Mucosa of rectum (tissue), 2 donors: ENCODE measurements around the gene PDYN.

ENCODE experiments used
- H3K27ac ChIP-seq, 2 donors: one replicate each; pipeline ENCODE4 v1.7.0; 2013; ENCODE audit warnings: inconsistent platforms in 2 of 2, low read depth in 2 of 2, low read length in 2 of 2
- H3K27me3 ChIP-seq, 2 donors: one replicate each; pipeline ENCODE4 v1.7.0; 2013; ENCODE audit warnings: low read length in 2 of 2; ENCODE audit not compliant: control insufficient read depth in 2 of 2, insufficient read depth in 2 of 2
- H3K36me3 ChIP-seq, 2 donors: one replicate each; pipeline ENCODE4 v1.7.0; 2013; ENCODE audit warnings: low read length in 2 of 2; ENCODE audit not compliant: control insufficient read depth in 2 of 2, insufficient read depth in 2 of 2
- H3K4me1 ChIP-seq, 2 donors: one replicate each; pipeline ENCODE4 v1.7.0; 2013; ENCODE audit warnings: low read length in 2 of 2, mild to moderate bottlenecking in 1 of 2; ENCODE audit not compliant: control insufficient read depth in 2 of 2, insufficient read depth in 2 of 2
- H3K4me3 ChIP-seq, 2 donors: one replicate each; pipeline ENCODE4 v1.7.0; 2013; ENCODE audit warnings: low read length in 2 of 2
- H3K9ac ChIP-seq, 2 donors: one replicate each; pipeline ENCODE4 v1.7.0; 2013; ENCODE audit warnings: low read length in 2 of 2, low read depth in 1 of 2, mild to moderate bottlenecking in 1 of 2
- H3K9me3 ChIP-seq, 2 donors: one replicate each; pipeline ENCODE4 v1.7.0; 2013; ENCODE audit warnings: low read length in 2 of 2; ENCODE audit not compliant: control insufficient read depth in 2 of 2
- donor health status: healthy.
- donor health status: Normal muscosa, but diverticular disease.

Gene PDYN

DNA sequence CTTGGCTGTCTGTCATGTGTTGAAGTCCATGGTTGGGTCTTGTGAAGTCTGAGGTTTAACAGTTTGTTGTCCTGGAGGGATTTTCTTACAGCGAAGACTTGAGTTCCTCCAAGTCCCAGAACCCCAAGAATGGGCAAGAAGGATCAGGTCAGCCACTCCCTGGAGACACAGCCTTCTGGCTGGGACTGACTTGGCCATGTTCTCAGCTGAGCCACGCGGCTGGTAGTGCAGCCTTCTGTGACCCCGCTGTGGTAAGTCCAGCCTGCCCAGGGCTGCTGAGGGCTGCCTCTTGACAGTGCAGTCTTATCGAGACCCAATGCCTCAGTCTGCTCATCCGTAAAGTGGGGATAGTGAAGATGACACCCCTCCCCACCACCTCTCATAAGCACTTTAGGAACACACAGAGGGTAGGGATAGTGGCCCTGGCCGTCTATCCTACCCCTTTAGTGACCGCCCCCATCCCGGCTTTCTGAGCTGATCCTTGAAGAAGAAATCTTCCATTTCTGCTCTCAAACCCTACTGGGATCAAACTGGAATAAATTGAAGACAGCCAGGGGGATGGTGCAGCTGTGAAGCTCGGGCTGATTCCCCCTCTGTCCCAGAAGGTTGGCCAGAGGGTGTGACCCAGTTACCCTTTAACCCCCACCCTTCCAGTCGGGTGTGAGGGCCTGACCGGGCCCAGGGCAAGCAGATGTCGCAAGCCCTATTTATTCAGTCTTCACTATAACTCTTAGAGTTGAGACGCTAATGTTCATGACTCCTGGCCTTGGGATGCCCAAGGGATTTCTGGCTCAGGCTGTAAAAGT, 55.2 kb downstream of the PDYN start:
- no peaks in the 10 kb centered on the region for H3K27me3 ChIP-seq
- no peak overlapping the region for H3K27ac ChIP-seq
- no peak overlapping the region for H3K9ac ChIP-seq
- H3K9me3 ChIP-seq = no peaks in the 10 kb centered on the region
- H3K4me1 ChIP-seq = peaks cover 0 to 8% of the 10 kb centered on the region in 2 donors
- no peaks in the 10 kb centered on the region for H3K36me3 ChIP-seq
- H3K4me3 ChIP-seq = no peak overlapping the region

DNA sequence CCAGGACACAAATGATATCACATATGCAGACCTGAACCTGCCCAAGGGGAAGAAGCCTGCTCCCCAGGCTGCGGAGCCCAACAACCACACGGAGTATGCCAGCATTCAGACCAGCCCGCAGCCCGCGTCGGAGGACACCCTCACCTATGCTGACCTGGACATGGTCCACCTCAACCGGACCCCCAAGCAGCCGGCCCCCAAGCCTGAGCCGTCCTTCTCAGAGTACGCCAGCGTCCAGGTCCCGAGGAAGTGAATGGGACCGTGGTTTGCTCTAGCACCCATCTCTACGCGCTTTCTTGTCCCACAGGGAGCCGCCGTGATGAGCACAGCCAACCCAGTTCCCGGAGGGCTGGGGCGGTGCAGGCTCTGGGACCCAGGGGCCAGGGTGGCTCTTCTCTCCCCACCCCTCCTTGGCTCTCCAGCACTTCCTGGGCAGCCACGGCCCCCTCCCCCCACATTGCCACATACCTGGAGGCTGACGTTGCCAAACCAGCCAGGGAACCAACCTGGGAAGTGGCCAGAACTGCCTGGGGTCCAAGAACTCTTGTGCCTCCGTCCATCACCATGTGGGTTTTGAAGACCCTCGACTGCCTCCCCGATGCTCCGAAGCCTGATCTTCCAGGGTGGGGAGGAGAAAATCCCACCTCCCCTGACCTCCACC, 56.4 kb downstream of the PDYN start:
- Histone ChIP-seq H3K36me3 (no peaks in the 10 kb centered on the region), H3K4me3 (no peak overlapping the region), H3K4me1 (peaks cover 0 to 8% of the 10 kb centered on the region in 2 donors), H3K9ac (no peak overlapping the region), H3K27me3 (no peaks in the 10 kb centered on the region), H3K9me3 (no peaks in the 10 kb centered on the region), H3K27ac (no peak overlapping the region)

DNA sequence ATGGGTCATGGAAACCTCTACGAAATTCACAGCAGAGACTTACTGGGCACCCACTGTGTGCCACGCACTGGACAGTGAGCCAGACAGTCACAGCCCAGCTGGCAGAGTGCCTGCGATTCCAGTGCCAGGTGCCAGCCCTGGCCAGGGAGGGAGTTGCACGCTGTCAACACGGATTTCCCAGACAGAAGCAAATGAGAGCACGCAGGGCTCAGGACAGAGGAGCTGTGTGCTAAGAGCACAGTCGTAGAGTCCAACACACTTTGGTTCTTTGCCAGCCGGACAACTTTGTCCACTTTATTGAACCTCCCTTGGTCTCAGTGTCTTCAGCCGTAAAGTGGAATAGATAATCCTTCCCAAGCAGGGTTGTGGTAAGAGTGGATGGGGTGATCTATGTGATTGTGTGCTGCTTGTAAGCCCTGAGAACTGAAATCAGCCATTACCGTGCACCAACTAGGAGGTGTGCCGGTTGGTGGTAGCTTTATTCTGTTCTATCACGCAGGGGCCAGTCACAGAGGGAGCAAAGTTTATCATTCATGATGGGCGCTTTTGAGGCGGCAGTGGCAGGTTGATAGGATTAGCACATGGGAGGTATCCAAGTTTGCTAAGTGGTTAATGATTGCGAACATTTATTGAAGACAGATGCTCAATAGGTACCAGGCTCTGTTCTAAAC, 58.0 kb downstream of the PDYN start:
- H3K4me1 ChIP-seq = peaks cover 0 to 8% of the 10 kb centered on the region in 2 donors
- peak overlapping the region in 1 of 2 donors; percentile 2 for H3K9ac ChIP-seq
- no peaks in the 10 kb centered on the region for H3K9me3 ChIP-seq
- H3K27ac ChIP-seq = peak overlapping the region; percentile 10 to 24
- no peaks in the 10 kb centered on the region for H3K36me3 ChIP-seq
- no peaks in the 10 kb centered on the region for H3K27me3 ChIP-seq
- H3K4me3 ChIP-seq = peak overlapping the region in 1 of 2 donors; percentile 51

DNA sequence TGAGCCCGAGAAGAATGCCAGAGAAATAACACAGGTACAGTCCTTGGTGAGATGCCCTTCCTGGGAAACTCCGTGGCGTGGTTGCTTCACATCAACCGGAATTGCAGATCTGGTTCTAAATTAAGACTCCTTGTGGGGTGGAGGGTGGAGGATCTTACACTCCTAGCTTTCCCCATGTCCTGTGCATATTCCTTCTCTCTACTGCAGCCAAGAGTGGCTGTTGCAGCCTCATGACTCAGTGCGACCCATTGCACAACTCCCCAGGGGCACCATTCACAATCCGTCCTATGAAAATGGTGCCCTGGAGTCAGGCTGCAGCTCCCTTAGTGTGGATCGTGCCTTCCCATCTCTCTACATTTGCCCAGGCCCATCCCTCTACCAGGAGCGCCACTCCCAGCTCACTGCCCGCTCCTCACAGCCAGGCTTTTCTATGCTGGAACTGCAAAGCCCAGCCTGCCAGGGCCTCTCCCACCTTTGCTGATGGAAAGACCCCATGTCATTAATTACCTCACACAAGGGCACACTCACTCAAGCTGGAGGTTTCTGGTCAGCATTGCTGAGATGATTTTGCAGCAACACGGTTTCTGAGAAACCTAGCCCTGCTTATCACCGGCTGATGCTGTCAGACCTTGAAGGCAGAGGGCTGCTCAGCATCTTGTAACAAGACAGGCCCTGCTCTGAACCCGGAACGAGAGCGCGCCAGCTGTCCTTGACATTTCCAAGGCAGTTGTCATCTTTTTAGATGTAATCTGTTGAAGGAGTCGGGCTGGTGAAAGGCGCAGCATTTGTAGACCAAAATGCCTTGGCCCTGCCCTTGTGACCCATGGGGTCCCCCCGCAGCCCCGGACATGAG, 58.9 kb downstream of the PDYN start:
- Histone ChIP-seq H3K9ac (no peak overlapping the region), H3K27ac (peak overlapping the region in 1 of 2 donors; percentile 24), H3K9me3 (no peaks in the 10 kb centered on the region), H3K27me3 (no peaks in the 10 kb centered on the region), H3K4me1 (peaks cover 0 to 8% of the 10 kb centered on the region in 2 donors), H3K4me3 (no peak overlapping the region), H3K36me3 (no peaks in the 10 kb centered on the region)

DNA sequence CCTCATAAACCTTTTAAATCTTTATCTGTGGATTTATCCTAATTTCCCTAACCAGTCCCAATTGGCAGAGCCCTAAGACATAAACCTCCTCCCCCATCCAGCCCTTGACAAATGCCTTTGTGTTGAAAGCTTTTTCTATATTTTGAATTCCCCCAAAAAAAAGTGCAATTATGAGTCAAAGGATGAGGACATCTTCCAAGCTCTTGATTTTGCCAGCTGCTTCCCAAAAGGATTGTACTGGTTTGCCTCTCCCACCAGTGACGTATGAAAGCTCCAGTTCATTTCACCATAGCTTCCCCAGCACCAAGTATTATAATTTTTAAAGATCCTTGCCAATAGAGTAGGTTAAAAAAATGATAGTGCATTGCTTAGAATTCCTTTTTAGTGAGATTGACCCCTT, 59.7 kb downstream of the PDYN start:
- no peak overlapping the region for H3K9ac ChIP-seq
- no peak overlapping the region for H3K27ac ChIP-seq
- H3K4me3 ChIP-seq = no peak overlapping the region
- no peaks in the 10 kb centered on the region for H3K27me3 ChIP-seq
- no peaks in the 10 kb centered on the region for H3K9me3 ChIP-seq
- H3K4me1 ChIP-seq = peaks cover 0 to 8% of the 10 kb centered on the region in 2 donors
- no peaks in the 10 kb centered on the region for H3K36me3 ChIP-seq

DNA sequence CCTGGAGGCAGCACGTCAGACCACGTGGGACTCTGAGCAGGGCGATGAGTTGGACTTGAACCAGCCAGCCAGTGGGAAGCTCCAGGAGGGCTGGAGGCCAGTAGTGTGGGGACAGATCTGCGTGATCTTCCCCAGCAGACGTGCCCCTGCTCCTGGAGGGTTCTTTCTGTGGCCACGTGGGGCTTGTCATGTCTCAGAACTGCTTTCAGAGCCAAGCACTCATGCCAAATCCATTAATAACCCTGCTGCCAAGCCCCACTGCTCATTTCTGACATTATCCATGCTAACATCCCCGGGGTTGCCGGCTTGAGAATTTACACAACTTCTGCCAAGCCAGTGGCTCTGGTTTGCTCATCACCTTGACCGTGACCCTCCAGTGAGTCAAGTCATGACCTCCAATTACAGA, 60.4 kb downstream of the PDYN start:
- peaks cover 0 to 8% of the 10 kb centered on the region in 2 donors for H3K4me1 ChIP-seq
- H3K9me3 ChIP-seq = no peaks in the 10 kb centered on the region
- no peak overlapping the region for H3K9ac ChIP-seq
- no peaks in the 10 kb centered on the region for H3K36me3 ChIP-seq
- no peak overlapping the region for H3K4me3 ChIP-seq
- no peak overlapping the region for H3K27ac ChIP-seq
- H3K27me3 ChIP-seq = no peaks in the 10 kb centered on the region

DNA sequence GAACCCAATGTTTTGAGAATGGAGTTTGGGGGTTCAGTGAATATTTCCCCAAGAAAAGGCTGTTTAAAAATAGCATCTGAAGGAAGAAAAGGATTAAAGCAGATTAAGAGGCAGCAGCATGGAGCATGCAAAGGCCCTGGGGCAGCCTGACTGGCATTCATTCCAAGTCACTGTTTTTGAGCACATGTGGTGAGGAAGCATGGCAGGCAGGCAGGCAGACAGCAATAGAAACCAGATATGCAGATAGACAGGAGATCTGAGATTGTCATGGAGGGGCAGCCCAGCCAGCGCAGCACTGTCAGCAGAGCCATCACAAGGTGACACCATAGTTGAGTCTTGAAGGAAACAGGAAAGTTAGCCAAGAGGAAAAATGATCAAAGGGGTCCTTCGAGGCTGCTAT, 60.9 kb downstream of the PDYN start:
- Histone ChIP-seq H3K27me3 (no peaks in the 10 kb centered on the region), H3K9me3 (no peaks in the 10 kb centered on the region), H3K36me3 (no peaks in the 10 kb centered on the region), H3K9ac (no peak overlapping the region), H3K4me3 (no peak overlapping the region), H3K27ac (no peak overlapping the region), H3K4me1 (peaks cover 0 to 8% of the 10 kb centered on the region in 2 donors)

DNA sequence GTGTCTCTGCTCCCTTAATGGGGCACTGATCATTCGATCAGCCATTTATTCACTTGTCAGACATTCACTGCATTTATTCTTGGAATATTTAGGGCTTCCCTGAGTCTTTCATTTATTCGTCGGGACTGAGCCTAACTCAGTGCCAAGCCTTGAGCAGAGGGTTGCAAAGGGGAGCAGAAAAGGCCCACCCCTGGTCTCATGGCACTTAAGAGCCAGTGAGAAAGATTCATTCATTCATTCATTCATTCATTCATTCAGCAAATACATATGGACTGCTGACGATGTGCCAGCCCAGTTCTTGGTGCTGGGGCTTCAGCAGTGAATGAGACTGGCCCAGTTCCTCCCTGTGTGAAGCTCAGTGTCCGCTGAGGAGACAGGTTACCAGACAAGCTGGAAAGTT, 62.0 kb downstream of the PDYN start:
- H3K27ac ChIP-seq = no peak overlapping the region
- no peak overlapping the region for H3K9ac ChIP-seq
- H3K4me3 ChIP-seq = no peak overlapping the region
- H3K27me3 ChIP-seq = no peaks in the 10 kb centered on the region
- no peaks in the 10 kb centered on the region for H3K9me3 ChIP-seq
- H3K36me3 ChIP-seq = no peaks in the 10 kb centered on the region
- peaks cover 0 to 8% of the 10 kb centered on the region in 2 donors for H3K4me1 ChIP-seq

DNA sequence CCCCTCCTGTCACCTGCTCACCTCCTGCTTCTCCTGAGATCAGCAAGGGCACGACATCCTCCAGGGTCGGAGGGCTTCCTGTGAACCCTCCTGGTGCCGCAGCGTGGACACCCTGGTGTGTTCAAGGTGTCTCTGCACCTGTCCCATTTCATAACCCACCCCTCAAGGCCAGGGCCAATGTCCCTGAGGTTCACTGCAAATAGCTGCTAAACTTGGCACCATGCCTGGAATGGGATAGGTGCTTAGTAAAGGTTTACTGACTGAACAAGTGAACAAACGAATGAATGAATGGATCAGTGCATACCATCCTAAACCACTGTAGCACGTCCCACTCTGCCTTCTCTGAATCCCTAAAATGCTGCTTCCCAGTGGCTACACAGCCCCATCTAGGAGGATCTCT, 63.7 kb downstream of the PDYN start:
- Histone ChIP-seq H3K9me3 (no peaks in the 10 kb centered on the region), H3K9ac (no peak overlapping the region)

More for the DNA sequence above, 63.7 kb downstream of the PDYN start:
- Histone ChIP-seq H3K4me1 (no peaks in the 10 kb centered on the region), H3K27ac (no peak overlapping the region), H3K36me3 (no peaks in the 10 kb centered on the region), H3K27me3 (no peaks in the 10 kb centered on the region), H3K4me3 (no peak overlapping the region)
